GM06990 (cell line): ENCODE data around the gene MAGI2.

ENCODE experiments used
- DNase-seq: peaks from one replicate; pipeline ENCODE4 v3.0.0-alpha.2; 2011; ENCODE audit not compliant: insufficient read length; ENCODE audit errors: extremely low read depth
- H3K27me3 ChIP-seq: replicated peaks from 2 replicates; pipeline ENCODE4 v1.6.0; 2011; ENCODE audit warnings: low read length; ENCODE audit not compliant: control insufficient read depth, insufficient read depth
- H3K36me3 ChIP-seq: 2 replicates; pipeline ENCODE4 v1.5.1; 2011; ENCODE audit warnings: low read length; ENCODE audit not compliant: control insufficient read depth, insufficient read depth
- H3K4me3 ChIP-seq: replicated peaks from 2 replicates; pipeline ENCODE4 v1.5.1; 2011; ENCODE audit warnings: low read depth, mild to moderate bottlenecking, control low read depth, low read length
- CTCF ChIP-seq: IDR thresholded peaks from 2 replicates; pipeline ENCODE4 v1.5.1; 2011; ENCODE audit warnings: low read length, control low read depth, mild to moderate bottlenecking, inconsistent platforms; ENCODE audit not compliant: insufficient read depth, poor library complexity, severe bottlenecking

Gene MAGI2

GRCh38 chr7:78720066-78720465 is 733.4 kb downstream of the MAGI2 start:
- H3K4me3 ChIP-seq: no peak overlapping the region
- no peaks in the 10 kb centered on the region for H3K36me3 ChIP-seq
- H3K27me3 ChIP-seq: no peaks in the 10 kb centered on the region
- no peak for TF ChIP-seq CTCF
- DNase-seq: no peak

GRCh38 chr7:78718212-78718611 is 735.3 kb downstream of the MAGI2 start:
- no peak for DNase-seq
- no peak overlapping the region for H3K4me3 ChIP-seq
- TF ChIP-seq CTCF: no peak
- no peaks in the 10 kb centered on the region for H3K36me3 ChIP-seq
- H3K27me3 ChIP-seq: no peaks in the 10 kb centered on the region

- TF ChIP-seq CTCF: no peak
- Histone ChIP-seq H3K4me3 (no peak overlapping the region), H3K36me3 (no peaks in the 10 kb centered on the region), H3K27me3 (no peaks in the 10 kb centered on the region)
- DNase-seq: no peak
These were observed 736.6 kb downstream of the MAGI2 start for GRCh38 chr7:78716876-78717275.

GRCh38 chr7:78714356-78714755 is 739.1 kb downstream of the MAGI2 start:
- DNase-seq: no peak
- no peak for TF ChIP-seq CTCF
- H3K36me3 ChIP-seq: no peaks in the 10 kb centered on the region
- no peaks in the 10 kb centered on the region for H3K27me3 ChIP-seq
- no peak overlapping the region for H3K4me3 ChIP-seq

- H3K4me3 ChIP-seq: no peak overlapping the region
- H3K27me3 ChIP-seq: no peaks in the 10 kb centered on the region
- TF ChIP-seq CTCF: no peak
- DNase-seq: no peak
- no peaks in the 10 kb centered on the region for H3K36me3 ChIP-seq
These were observed 741.4 kb downstream of the MAGI2 start for GRCh38 chr7:78712111-78712510.

- Histone ChIP-seq H3K36me3 (no peaks in the 10 kb centered on the region), H3K27me3 (no peaks in the 10 kb centered on the region), H3K4me3 (no peak overlapping the region)
- TF ChIP-seq CTCF: no peak
- no peak for DNase-seq
These were observed 743.8 kb downstream of the MAGI2 start for GRCh38 chr7:78709658-78710057.
